GM19397 (cell line): ENCODE measurements around the gene PEAK1.

Experiments
- ATAC-seq: cut with Tn5 transposase; IDR thresholded peaks from one replicate; pipeline ENCODE4 v1.9.1; 2021; ENCODE audit warnings: mild to moderate bottlenecking, moderate library complexity; ENCODE audit not compliant: unreplicated experiment

PEAK1 gene

GRCh38 chr15:77143616-77144015, 276.3 kb downstream of the PEAK1 start:
- no peak for ATAC-seq

GRCh38 chr15:77143191-77143590, 276.7 kb downstream of the PEAK1 start:
- ATAC-seq, result no peak

GRCh38 chr15:77140220-77140619, 279.7 kb downstream of the PEAK1 start:
- no peak for ATAC-seq

GRCh38 chr15:77139312-77139711, 280.6 kb downstream of the PEAK1 start:
- ATAC-seq, result no peak

- ATAC-seq, result no peak
These were observed 281.8 kb downstream of the PEAK1 start for GRCh38 chr15:77138167-77138522.

GRCh38 chr15:77135181-77135580, 284.7 kb downstream of the PEAK1 start:
- no peak for ATAC-seq

GRCh38 chr15:77130315-77130930, 289.5 kb downstream of the PEAK1 start:
- no peak for ATAC-seq

GRCh38 chr15:77127626-77128025, 292.3 kb downstream of the PEAK1 start:
- no peak for ATAC-seq

GRCh38 chr15:77126529-77127326, 293.2 kb downstream of the PEAK1 start:
- no peak for ATAC-seq

GRCh38 chr15:77123854-77124253, 296.1 kb downstream of the PEAK1 start:
- no peak for ATAC-seq

GRCh38 chr15:77122576-77122975, 297.3 kb downstream of the PEAK1 start:
- ATAC-seq, result no peak

GRCh38 chr15:77121599-77121998, 298.3 kb downstream of the PEAK1 start:
- no peak for ATAC-seq

- no peak for ATAC-seq
These were observed 299.3 kb downstream of the PEAK1 start for GRCh38 chr15:77120576-77120975.

- ATAC-seq, result no peak
These were observed 300.5 kb downstream of the PEAK1 start for GRCh38 chr15:77119446-77119845.

GRCh38 chr15:77118882-77119321, 301.0 kb downstream of the PEAK1 start:
- ATAC-seq, result no peak

- no peak for ATAC-seq
These were observed 304.7 kb downstream of the PEAK1 start for GRCh38 chr15:77115179-77115578.

GRCh38 chr15:77112838-77113504, 306.9 kb downstream of the PEAK1 start:
- no peak for ATAC-seq

- no peak for ATAC-seq
These were observed 308.1 kb downstream of the PEAK1 start for GRCh38 chr15:77111789-77112188.

- no peak for ATAC-seq
These were observed 312.2 kb downstream of the PEAK1 start for GRCh38 chr15:77107531-77108355.

GRCh38 chr15:77107068-77107467, 312.8 kb downstream of the PEAK1 start:
- no peak for ATAC-seq

- no peak for ATAC-seq
These were observed 315.7 kb downstream of the PEAK1 start for GRCh38 chr15:77104155-77104554.
